PC-3 (cell line): Measurements from ENCODE around the gene SIX4. TPM values are rescaled to one million over a fixed set of nuclear protein-coding genes. Genes with fewer than 3 reads are reported as not detected.

ENCODE experiments used
- ATAC-seq: fragments of 200-7000 bp; cut with Tn5 transposase; 2 replicates; pipeline ENCODE4 v1.9.1; 2020; ENCODE audit warnings: mild to moderate bottlenecking, moderate library complexity
- Bru-seq: library from RNA; stranded (reverse); fragments of 400-500 nt; gene quantifications from one replicate; lab custom pipeline; 2021; lab: Mats Ljungman, UMichigan
- BruChase-seq, 2 experiments: library from RNA; stranded (reverse); fragments of 400-500 nt; gene quantifications; one replicate each; lab custom pipeline; 2021; lab: Mats Ljungman, UMichigan
- BruUV-seq: library from RNA; stranded (reverse); fragments of 400-500 nt; replicated peaks from 2 replicates; lab custom pipeline; 2021; lab: Mats Ljungman, UMichigan
- CTCF ChIA-PET: fragments of 300-600 bp; sonication (Branson Sonifier 250); formaldehyde crosslinking; loops from one replicate; lab custom pipeline; 2022; ENCODE audit warnings: antibody characterized with exemption; lab: Charles Lee
- POLR2A ChIA-PET: fragments of 300-600 bp; sonication (Branson Sonifier 250); formaldehyde crosslinking; loops from one replicate; lab custom pipeline; 2022; ENCODE audit warnings: antibody characterized with exemption; ENCODE audit not compliant: unreplicated experiment; lab: Charles Lee
- DNase-seq: peaks from one replicate; pipeline ENCODE4 v3.0.0-alpha.2; 2015
- H2AFZ ChIP-seq: fragments of 300-600 bp; sonication (generic); 2 replicates; pipeline ENCODE4 v1.6.0; 2016; ENCODE audit warnings: antibody characterized with exemption, low read length
- H3F3A ChIP-seq: fragments of 300-600 bp; sonication (generic); one replicate; pipeline ENCODE4 v1.6.0; 2017; ENCODE audit warnings: antibody characterized with exemption, low read length, control low read depth, mild to moderate bottlenecking; ENCODE audit not compliant: unreplicated experiment
- H3K27ac ChIP-seq: fragments of 300-600 bp; sonication (generic); 2 replicates; pipeline ENCODE4 v1.5.1; 2016; ENCODE audit warnings: mild to moderate bottlenecking, low read length
- H3K27me3 ChIP-seq: fragments of 300-600 bp; sonication (generic); 2 replicates; pipeline ENCODE4 v1.6.1; 2016; ENCODE audit warnings: low read length, mixed read lengths
- H3K36me3 ChIP-seq: fragments of 300-600 bp; sonication (generic); 2 replicates; pipeline ENCODE4 v1.6.1; 2016; ENCODE audit warnings: low read depth, mixed run types, low read length, mixed read lengths
- H3K4me1 ChIP-seq: fragments of 300-600 bp; sonication (generic); 2 replicates; pipeline ENCODE4 v1.5.1; 2016; ENCODE audit warnings: low read length; ENCODE audit not compliant: insufficient read depth
- H3K4me2 ChIP-seq: fragments of 300-600 bp; sonication (generic); 2 replicates; pipeline ENCODE4 v1.6.0; 2016; ENCODE audit warnings: low read length
- H3K4me3 ChIP-seq: fragments of 300-600 bp; sonication (generic); 2 replicates; pipeline ENCODE4 v1.5.1; 2016; ENCODE audit warnings: mild to moderate bottlenecking, low read length, mixed read lengths
- H3K79me2 ChIP-seq: fragments of 300-600 bp; sonication (generic); 2 replicates; pipeline ENCODE4 v1.6.1; 2017; ENCODE audit warnings: low read length, mixed read lengths
- H3K9ac ChIP-seq: fragments of 300-600 bp; sonication (generic); 2 replicates; pipeline ENCODE4 v1.6.0; 2016; ENCODE audit warnings: mild to moderate bottlenecking, low read length
- H3K9me2 ChIP-seq: fragments of 300-600 bp; sonication (generic); replicated peaks from 2 replicates; pipeline ENCODE4 v1.6.1; 2016; ENCODE audit warnings: mixed run types, low read length, mixed read lengths
- H3K9me3 ChIP-seq: fragments of 300-600 bp; sonication (generic); 2 replicates; pipeline ENCODE4 v1.6.1; 2016; ENCODE audit warnings: low read length, mixed read lengths
- H4K20me1 ChIP-seq: fragments of 300-600 bp; sonication (generic); 2 replicates; pipeline ENCODE4 v1.6.1; 2016; ENCODE audit warnings: low read length, mixed read lengths
- CTCF ChIP-seq: fragments of 300-600 bp; sonication (generic); conservative IDR thresholded peaks from 2 replicates; pipeline ENCODE4 v1.5.1; 2017; ENCODE audit warnings: antibody characterized with exemption, low read depth, mild to moderate bottlenecking, low read length
- EZH2 ChIP-seq: fragments of 300-600 bp; sonication (generic); IDR thresholded peaks from one replicate; pipeline ENCODE4 v1.6.1; 2017; ENCODE audit warnings: antibody characterized with exemption, mild to moderate bottlenecking, low read length; ENCODE audit not compliant: unreplicated experiment
- EZH2phosphoT487 ChIP-seq: fragments of 300-600 bp; sonication (generic); IDR thresholded peaks from 2 replicates; pipeline ENCODE4 v1.6.1; 2018; ENCODE audit warnings: mild to moderate bottlenecking, antibody characterized with exemption, low read length, borderline replicate concordance
- intact Hi-C: fragments of 100-400 bp; cut with micrococcal nuclease; formaldehyde crosslinking; loops from 2 replicates; pipeline ENCODE4 v1.9.0; 2023
- long read RNA-seq: library from polyadenylated mRNA; unstranded; transcript quantifications from one replicate; pipeline ENCODE4 v2.0.0, GENCODE V29; 2021; ENCODE audit not compliant: unreplicated experiment
- total RNA-seq: library from RNA; depleted of rRNA; stranded (reverse); fragments of >200 nt; gene quantifications from 2 replicates; pipeline ENCODE4 v1.2.3, GENCODE V29; 2014; rRNA removed

Gene SIX4
- total RNA-seq: 29.2 and 33.2 TPM in 2 replicates
- percentile 96 among the genes with signal in this experiment for Bru-seq, nascent RNA
- BruChase-seq, experiment 1, labeled RNA remaining after a 6-hour chase: percentile 93 among the genes with signal in this experiment
- BruChase-seq, experiment 2, labeled RNA remaining after a 2-hour chase: percentile 98 among the genes with signal in this experiment
- long read RNA-seq, full-length matches to known transcripts: 23 of 75 reads
- long read RNA-seq, partial matches to known transcripts: 5 of 75 reads
- long read RNA-seq, other reads (novel, unspliced or antisense): 47 of 75 reads

GRCh38 chr14:60723907-60724618 is at the start of gene SIX4:
SIX4 (minus strand) TSS chr14:60724351; CDS start chr14:60724074, 277 bp downstream.
- Histone ChIP-seq H4K20me1 (peaks cover 22% of the 10 kb centered on the region), H3K4me1 (peaks cover 20% of the 10 kb centered on the region), H3K27ac (peak within 1 kb of the TSS; percentile 38), H3K9ac (peak within 1 kb of the TSS; percentile 79), H3K9me2 (no peaks in the 10 kb centered on the region), H2AFZ (peak within 1 kb of the TSS; percentile 84), H3K79me2 (peaks cover 49% of the 10 kb centered on the region), H3K36me3 (peaks cover 12% of the 10 kb centered on the region), H3K27me3 (no peaks in the 10 kb centered on the region), H3F3A (no peaks in the 10 kb centered on the region), H3K4me3 (peak within 1 kb of the TSS; percentile 86), H3K9me3 (no peaks in the 10 kb centered on the region), H3K4me2 (peak within 1 kb of the TSS; percentile 87)
- no peak for TF ChIP-seq EZH2
- TF ChIP-seq CTCF: no peak
- no peak for TF ChIP-seq EZH2phosphoT487
- BruUV-seq: no TSS peak
- intact Hi-C loops: loop anchor here (1.0 to 5.0 kb wide), 12 partner anchors 10 to 528 kb away; partner anchors contain the start of genes MNAT1, SLC38A6 and TRMT5
- POLR2A ChIA-PET: interaction anchor here (0.6 to 1.0 kb wide), 3 partner anchors 53 to 99 kb away, joined by 3 to 5 read pairs (median 5); no protein-coding TSS in a partner anchor
- CTCF ChIA-PET: interaction anchor here (0.6 to 1.6 kb wide), 6 partner anchors 10 to 529 kb away, joined by 3 to 10 read pairs (median 4); no protein-coding TSS in a partner anchor
- DNase-seq (peak; percentile 98), ATAC-seq (peak; percentile 70)

- Histone ChIP-seq H3K27ac (no peak overlapping the region), H3K4me3 (no peak overlapping the region), H3F3A (peaks cover 17% of the 10 kb centered on the region), H3K9me3 (no peaks in the 10 kb centered on the region), H3K4me2 (no peak overlapping the region), H3K9ac (no peak overlapping the region), H3K4me1 (peaks cover 50% of the 10 kb centered on the region), H3K36me3 (no peaks in the 10 kb centered on the region), H3K9me2 (no peaks in the 10 kb centered on the region), H3K79me2 (peaks cover 88% of the 10 kb centered on the region), H2AFZ (no peak overlapping the region), H4K20me1 (peaks cover 14% of the 10 kb centered on the region), H3K27me3 (no peaks in the 10 kb centered on the region)
- TF ChIP-seq CTCF: no peak
- no peak for DNase-seq
- POLR2A ChIA-PET: no interaction called here
- intact Hi-C loops: no loop called here
- CTCF ChIA-PET: no interaction called here
- BruUV-seq: no TSS peak
- no peak for ATAC-seq
Measured at GRCh38 chr14:60773558-60773957, 49.4 kb upstream of the SIX4 start.
